ENCODE data around the gene TSPAN12. TPM values are rescaled to one million over a fixed set of nuclear protein-coding genes. Genes with fewer than 3 reads are reported as not detected.

Gene TSPAN12
- total and polyA plus RNA-seq, 2 donors (not counting 3 experiments of a cell fraction or from before 2014, with no cell fraction given): 9.3 to 19.8 TPM

- TF ChIP-seq POLR2A (IDR thresholded peaks at IDR 0.05; ENCODE audit: low read depth, low read length): no peak
- peak; percentile 67 to 77 for TF ChIP-seq CTCF (IDR thresholded peaks at IDR 0.05; ENCODE audit: extremely low read depth in 1 of 2, insufficient read depth in 1 of 2, low read depth in 1 of 2, low read length in 2 of 2)
- TF ChIP-seq GATA2 (IDR thresholded peaks at IDR 0.05; ENCODE audit: insufficient read depth, insufficient read length, low read depth, low read length): peak; percentile 18
- TF ChIP-seq FOS (IDR thresholded peaks at IDR 0.05; ENCODE audit: borderline replicate concordance, insufficient read depth, low read length): no peak
- TF ChIP-seq MAX (IDR thresholded peaks at IDR 0.05; ENCODE audit: insufficient read depth, insufficient read length): no peak
- TF ChIP-seq JUN (IDR thresholded peaks at IDR 0.05; ENCODE audit: borderline replicate concordance, insufficient read depth, insufficient read length, low read depth): no peak
- Histone ChIP-seq H3K27ac (ENCODE audit: insufficient read depth, low read depth, low read length) (no peak overlapping the region), H3K27me3 (ENCODE audit: control insufficient read depth in 2 of 2, insufficient read depth in 2 of 2, low read length in 2 of 2) (no peaks in the 10 kb centered on the region), H3K9me1 (replicated peaks; ENCODE audit: control insufficient read depth, extremely low read depth, insufficient read depth, low read length) (no peaks in the 10 kb centered on the region), H3K36me3 (ENCODE audit: control insufficient read depth in 2 of 2, extremely low read depth in 1 of 2, insufficient read depth in 2 of 2, low read length in 2 of 2) (no peaks in the 10 kb centered on the region), H4K20me1 (replicated peaks; ENCODE audit: control insufficient read depth, extremely low read depth, insufficient read depth, low read length) (no peaks in the 10 kb centered on the region), H3K4me1 (ENCODE audit: control insufficient read depth, extremely low read depth, insufficient read depth, low read length) (peaks cover 12% of the 10 kb centered on the region), H3K9me3 (replicated peaks; ENCODE audit: control insufficient read depth, insufficient read depth, low read length) (no peaks in the 10 kb centered on the region), H3K9ac (replicated peaks; ENCODE audit: extremely low read depth, insufficient read depth, low read length) (no peak overlapping the region), H2AFZ (ENCODE audit: low read depth, low read length) (peak overlapping the region; percentile 56), H3K4me3 (replicated peaks in 1 of 3; ENCODE audit: insufficient read depth in 1 of 3, low read depth in 1 of 3, low read length in 3 of 3) (no peak overlapping the region), H3K79me2 (ENCODE audit: control insufficient read depth, insufficient read depth, low read length) (no peaks in the 10 kb centered on the region), H3K4me2 (ENCODE audit: insufficient read depth, low read length) (no peak overlapping the region)
- ChIA-PET POLR2A (interaction anchor here (0.6 kb wide), 1 partner anchor 28 kb away, joined by 4 read pairs; no protein-coding TSS in a partner anchor), CTCF (interaction anchor here (0.6 to 5.2 kb wide), 31 partner anchors 9 to 544 kb away, joined by 3 to 50 read pairs (median 5); partner anchors contain the start of genes CPED1, ING3 and TSPAN12)
- dilution Hi-C loops (cut with MboI; ENCODE audit: extremely low pct_ligation_motif_present, low sequenced_read_pairs) (no loop called here), intact Hi-C loops (cut with micrococcal nuclease) (loop anchor here (1.0 to 10.0 kb wide), 6 partner anchors 51 to 739 kb away; no protein-coding TSS in a partner anchor)
- DNase-seq (ENCODE audit: low read depth, low spot score): peak; percentile 80
- BruUV-seq (replicated peaks): no TSS peak
- FAIRE-seq: peak; percentile 53
These were observed 52.1 kb downstream of the TSPAN12 start for GRCh38 chr7:120805636-120806388.

Data from endothelial cell of umbilical vein (primary cell).